Measurements from ENCODE around the gene APBB2. TPM values are rescaled to one million over a fixed set of nuclear protein-coding genes. Genes with fewer than 3 reads are reported as not detected.

The APBB2 gene
- total RNA-seq, 2 donors from 2014 or later: 34.8 to 42.8 TPM

GRCh38 chr4:40954088-40954668, 260.2 kb downstream of the APBB2 start:
- ATAC-seq: no peak

GRCh38 chr4:40953283-40954087, 260.9 kb downstream of the APBB2 start:
- Histone ChIP-seq H3K9me3 (no peaks in the 10 kb centered on the region), H3K36me3 (replicated peaks in 1 of 2; ENCODE audit: insufficient read depth in 1 of 2, low read depth in 2 of 2) (no peaks in the 10 kb centered on the region), H3K27me3 (no peaks in the 10 kb centered on the region), H3K4me1 (no peaks in the 10 kb centered on the region), H3K27ac (peak overlapping the region in 2 of 4 donors; percentile 16 to 21), H3K4me3 (no peak overlapping the region)
- DNase-seq (no peak), ATAC-seq (no peak)
- TF ChIP-seq, protein P1, sequence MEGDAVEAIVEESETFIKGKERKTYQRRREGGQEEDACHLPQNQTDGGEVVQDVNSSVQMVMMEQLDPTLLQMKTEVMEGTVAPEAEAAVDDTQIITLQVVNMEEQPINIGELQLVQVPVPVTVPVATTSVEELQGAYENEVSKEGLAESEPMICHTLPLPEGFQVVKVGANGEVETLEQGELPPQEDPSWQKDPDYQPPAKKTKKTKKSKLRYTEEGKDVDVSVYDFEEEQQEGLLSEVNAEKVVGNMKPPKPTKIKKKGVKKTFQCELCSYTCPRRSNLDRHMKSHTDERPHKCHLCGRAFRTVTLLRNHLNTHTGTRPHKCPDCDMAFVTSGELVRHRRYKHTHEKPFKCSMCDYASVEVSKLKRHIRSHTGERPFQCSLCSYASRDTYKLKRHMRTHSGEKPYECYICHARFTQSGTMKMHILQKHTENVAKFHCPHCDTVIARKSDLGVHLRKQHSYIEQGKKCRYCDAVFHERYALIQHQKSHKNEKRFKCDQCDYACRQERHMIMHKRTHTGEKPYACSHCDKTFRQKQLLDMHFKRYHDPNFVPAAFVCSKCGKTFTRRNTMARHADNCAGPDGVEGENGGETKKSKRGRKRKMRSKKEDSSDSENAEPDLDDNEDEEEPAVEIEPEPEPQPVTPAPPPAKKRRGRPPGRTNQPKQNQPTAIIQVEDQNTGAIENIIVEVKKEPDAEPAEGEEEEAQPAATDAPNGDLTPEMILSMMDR (IDR thresholded peaks at IDR 0.05): no peak
- no peak for TF ChIP-seq POLR2A (IDR thresholded peaks at IDR 0.05)
- whole genome bisulfite sequencing, 2 donors: 79 to 80% methylated on average over 12 of the region's 12 CpGs
- intact Hi-C loops (cut with DNase I): no loop called here

More at GRCh38 chr4:40954088-40954668, 260.2 kb downstream of the APBB2 start:
- Histone ChIP-seq H3K4me1 (no peaks in the 10 kb centered on the region), H3K27me3 (no peaks in the 10 kb centered on the region), H3K36me3 (replicated peaks in 1 of 2; ENCODE audit: insufficient read depth in 1 of 2, low read depth in 2 of 2) (no peaks in the 10 kb centered on the region), H3K27ac (peak overlapping the region in 2 of 4 donors; percentile 16 to 21), H3K4me3 (no peak overlapping the region), H3K9me3 (no peaks in the 10 kb centered on the region)
- TF ChIP-seq POLR2A (IDR thresholded peaks at IDR 0.05): no peak
- TF ChIP-seq, protein P1 (IDR thresholded peaks at IDR 0.05): no peak
- 66 to 78% methylated on average over 7 to 8 of the region's 8 CpGs for WGBS, 2 donors
- intact Hi-C loops (cut with DNase I): no loop called here
- DNase-seq: no peak

DNA sequence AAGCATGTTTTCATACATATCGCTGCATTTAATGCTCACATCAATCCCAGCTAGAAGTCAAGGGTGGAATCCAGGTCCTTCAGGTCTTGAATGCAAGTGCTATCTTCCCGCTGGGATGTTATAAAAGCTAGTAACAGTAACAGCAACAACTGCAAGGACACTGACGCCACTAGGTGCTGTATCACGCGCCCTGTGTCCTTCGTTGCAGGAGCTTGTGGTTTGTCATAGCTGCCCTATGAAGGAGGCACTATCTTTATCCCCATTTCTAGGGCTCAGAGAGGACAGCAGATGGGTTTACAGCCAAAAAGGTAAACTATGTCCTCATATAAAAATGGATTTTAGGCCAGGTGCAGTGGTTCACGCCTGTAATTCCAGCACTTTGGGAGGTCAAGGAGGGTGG, 261.7 kb downstream of the APBB2 start:
- DNase-seq (no peak), ATAC-seq (no peak)
- no peak overlapping the region for H3K4me3 ChIP-seq
- WGBS, 2 donors: 90 to 92% methylated on average over 7 of the region's 7 CpGs
- H3K27ac ChIP-seq: no peak overlapping the region
- TF ChIP-seq, protein P1 (IDR thresholded peaks at IDR 0.05): no peak
- TF ChIP-seq POLR2A (IDR thresholded peaks at IDR 0.05): no peak
- H3K4me1 ChIP-seq: no peaks in the 10 kb centered on the region
- H3K27me3 ChIP-seq: no peaks in the 10 kb centered on the region
- no peaks in the 10 kb centered on the region for H3K36me3 ChIP-seq (replicated peaks in 1 of 2; ENCODE audit: insufficient read depth in 1 of 2, low read depth in 2 of 2)
- intact Hi-C loops (cut with DNase I): no loop called here
- no peaks in the 10 kb centered on the region for H3K9me3 ChIP-seq

- DNase-seq (no peak), ATAC-seq (no peak)
- no peaks in the 10 kb centered on the region for H3K36me3 ChIP-seq (replicated peaks in 1 of 2; ENCODE audit: insufficient read depth in 1 of 2, low read depth in 2 of 2)
- H3K4me1 ChIP-seq: no peaks in the 10 kb centered on the region
- TF ChIP-seq, protein P1 (IDR thresholded peaks at IDR 0.05): no peak
- no peak for TF ChIP-seq POLR2A (IDR thresholded peaks at IDR 0.05)
- H3K27me3 ChIP-seq: no peaks in the 10 kb centered on the region
- WGBS, 2 donors: 86 to 97% methylated on average over 4 of the region's 4 CpGs
- intact Hi-C loops (cut with DNase I): no loop called here
- H3K9me3 ChIP-seq: no peaks in the 10 kb centered on the region
- no peak overlapping the region for H3K27ac ChIP-seq
- H3K4me3 ChIP-seq: no peak overlapping the region
Measured at GRCh38 chr4:40952217-40952616, 262.1 kb downstream of the APBB2 start.
